Gastrocnemius medialis (tissue), 4 donors: ENCODE data around the gene MARCHF3.

Experiments
- POLR2A ChIP-seq, 2 donors: fragments of 450-650 bp; IDR thresholded peaks; one replicate each; pipeline ENCODE4 v1.6.1; 2017; ENCODE audit warnings: antibody characterized with exemption in 2 of 2, mild to moderate bottlenecking in 2 of 2, moderate library complexity in 2 of 2
- TF ChIP-seq, protein P1 (sequence below), 5 experiments: fragments of 450-650 bp in 3 of 5; fragments of 200-600 bp in 2 of 5; sonication (generic) in 2 of 5; IDR thresholded peaks in 4 of 5; conservative IDR thresholded peaks in 1 of 5; 1 replicate in 4 of 5; 2 replicates in 1 of 5; pipeline ENCODE4 v1.5.1; 2016 to 2019; ENCODE audit warnings: antibody characterized with exemption in 5 of 5, mild to moderate bottlenecking in 3 of 5, moderate library complexity in 3 of 5

DNA sequence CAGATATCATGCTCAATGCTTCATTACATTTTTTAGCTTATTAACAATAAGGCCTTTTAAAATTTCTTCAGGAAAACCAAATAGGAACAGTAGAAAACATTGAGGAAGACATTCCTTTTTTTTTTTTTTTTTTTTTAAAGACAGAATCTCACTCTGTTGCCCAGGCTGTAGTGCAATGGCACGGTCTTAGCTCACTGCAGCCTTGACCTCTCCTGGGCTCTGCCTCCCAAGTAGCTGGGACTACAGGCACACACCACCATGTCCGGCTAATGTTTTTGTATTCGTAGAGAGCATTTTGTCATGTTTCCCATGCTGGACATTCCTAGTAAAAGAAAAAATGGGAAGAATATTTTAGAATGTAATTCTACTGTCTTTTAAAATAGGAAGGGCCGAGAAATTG, 193.1 kb downstream of the MARCHF3 start:
- TF ChIP-seq, protein P1, sequence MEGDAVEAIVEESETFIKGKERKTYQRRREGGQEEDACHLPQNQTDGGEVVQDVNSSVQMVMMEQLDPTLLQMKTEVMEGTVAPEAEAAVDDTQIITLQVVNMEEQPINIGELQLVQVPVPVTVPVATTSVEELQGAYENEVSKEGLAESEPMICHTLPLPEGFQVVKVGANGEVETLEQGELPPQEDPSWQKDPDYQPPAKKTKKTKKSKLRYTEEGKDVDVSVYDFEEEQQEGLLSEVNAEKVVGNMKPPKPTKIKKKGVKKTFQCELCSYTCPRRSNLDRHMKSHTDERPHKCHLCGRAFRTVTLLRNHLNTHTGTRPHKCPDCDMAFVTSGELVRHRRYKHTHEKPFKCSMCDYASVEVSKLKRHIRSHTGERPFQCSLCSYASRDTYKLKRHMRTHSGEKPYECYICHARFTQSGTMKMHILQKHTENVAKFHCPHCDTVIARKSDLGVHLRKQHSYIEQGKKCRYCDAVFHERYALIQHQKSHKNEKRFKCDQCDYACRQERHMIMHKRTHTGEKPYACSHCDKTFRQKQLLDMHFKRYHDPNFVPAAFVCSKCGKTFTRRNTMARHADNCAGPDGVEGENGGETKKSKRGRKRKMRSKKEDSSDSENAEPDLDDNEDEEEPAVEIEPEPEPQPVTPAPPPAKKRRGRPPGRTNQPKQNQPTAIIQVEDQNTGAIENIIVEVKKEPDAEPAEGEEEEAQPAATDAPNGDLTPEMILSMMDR (IDR thresholded peaks at IDR 0.05 in 4 of 5, conservative IDR thresholded peaks at IDR 0.05 in 1 of 5) = no peak
- TF ChIP-seq POLR2A (IDR thresholded peaks at IDR 0.05) = no peak
